ENCODE results near the gene ALKBH6. TPM values are rescaled to one million over a fixed set of nuclear protein-coding genes. Genes with fewer than 3 reads are reported as not detected.

Gene ALKBH6
- total RNA-seq, 2 donors from 2014 or later = 42.0 to 49.0 TPM

- Histone ChIP-seq H3K36me3 (no peaks in the 10 kb centered on the region), H3K4me1 (replicated peaks) (no peaks in the 10 kb centered on the region), H3K27me3 (replicated peaks; ENCODE audit: insufficient read depth) (no peaks in the 10 kb centered on the region), H3K27ac (no peak overlapping the region), H3K4me3 (no peak overlapping the region), H3K9me3 (no peaks in the 10 kb centered on the region)
- no peak for DNase-seq (ENCODE audit: low spot score)
- TF ChIP-seq POLR2AphosphoS5 (IDR thresholded peaks at IDR 0.05) = no peak
- intact Hi-C loops (cut with DNase I) = no loop called here
- 86% methylated on average over 8 of the region's 8 CpGs for WGBS
Measured at GRCh38 chr19:36030264-36031148, 16.5 kb upstream of the ALKBH6 start.

GRCh38 chr19:36028313-36029041, 14.5 kb upstream of the ALKBH6 start:
- Histone ChIP-seq H3K4me1 (replicated peaks) (no peaks in the 10 kb centered on the region), H3K27me3 (replicated peaks; ENCODE audit: insufficient read depth) (no peaks in the 10 kb centered on the region), H3K9me3 (no peaks in the 10 kb centered on the region), H3K27ac (no peak overlapping the region), H3K36me3 (no peaks in the 10 kb centered on the region), H3K4me3 (no peak overlapping the region)
- 72% methylated on average over 10 of the region's 10 CpGs for WGBS
- DNase-seq (ENCODE audit: low spot score) = no peak
- TF ChIP-seq POLR2A (IDR thresholded peaks at IDR 0.05) (no peak), CTCF (IDR thresholded peaks at IDR 0.05) (no peak), POLR2AphosphoS5 (IDR thresholded peaks at IDR 0.05) (no peak)
- intact Hi-C loops (cut with DNase I) = loop anchor here (2.0 kb wide), 1 partner anchor 24 kb away; no protein-coding TSS in a partner anchor

GRCh38 chr19:36027696-36028095, 13.7 kb upstream of the ALKBH6 start:
- WGBS = 95% methylated on average over 6 of the region's 6 CpGs
- Histone ChIP-seq H3K4me1 (replicated peaks) (no peaks in the 10 kb centered on the region), H3K36me3 (no peaks in the 10 kb centered on the region), H3K4me3 (no peak overlapping the region), H3K27ac (no peak overlapping the region), H3K9me3 (no peaks in the 10 kb centered on the region), H3K27me3 (replicated peaks; ENCODE audit: insufficient read depth) (no peaks in the 10 kb centered on the region)
- no peak for DNase-seq (ENCODE audit: low spot score)
- intact Hi-C loops (cut with DNase I) = loop anchor here (2.0 kb wide), 1 partner anchor 25 kb away; no protein-coding TSS in a partner anchor
- TF ChIP-seq CTCF (IDR thresholded peaks at IDR 0.05) = no peak
- TF ChIP-seq POLR2A (IDR thresholded peaks at IDR 0.05) = no peak
- TF ChIP-seq POLR2AphosphoS5 (IDR thresholded peaks at IDR 0.05) = no peak

- H3K27ac ChIP-seq = no peak overlapping the region
- no peak for DNase-seq (ENCODE audit: low spot score)
- intact Hi-C loops (cut with DNase I) = no loop called here
- no peaks in the 10 kb centered on the region for H3K36me3 ChIP-seq
- no peaks in the 10 kb centered on the region for H3K27me3 ChIP-seq (replicated peaks; ENCODE audit: insufficient read depth)
- H3K9me3 ChIP-seq = no peaks in the 10 kb centered on the region
- no peak overlapping the region for H3K4me3 ChIP-seq
- H3K4me1 ChIP-seq (replicated peaks) = no peaks in the 10 kb centered on the region
- TF ChIP-seq CTCF (IDR thresholded peaks at IDR 0.05) (no peak), POLR2AphosphoS5 (IDR thresholded peaks at IDR 0.05) (no peak), POLR2A (IDR thresholded peaks at IDR 0.05) (no peak)
- 93% methylated on average over 49 of the region's 49 CpGs for WGBS
Measured at GRCh38 chr19:36026091-36026876, 12.3 kb upstream of the ALKBH6 start.

GRCh38 chr19:36025541-36025940, 11.5 kb upstream of the ALKBH6 start:
- no peak for TF ChIP-seq POLR2AphosphoS5 (IDR thresholded peaks at IDR 0.05)
- no peak for TF ChIP-seq POLR2A (IDR thresholded peaks at IDR 0.05)
- TF ChIP-seq CTCF (IDR thresholded peaks at IDR 0.05) = no peak
- no peaks in the 10 kb centered on the region for H3K36me3 ChIP-seq

More at GRCh38 chr19:36025541-36025940, 11.5 kb upstream of the ALKBH6 start:
- WGBS = 56% methylated on average over 1 of the region's 1 CpG
- no peaks in the 10 kb centered on the region for H3K27me3 ChIP-seq (replicated peaks; ENCODE audit: insufficient read depth)
- no peaks in the 10 kb centered on the region for H3K4me1 ChIP-seq (replicated peaks)
- no peaks in the 10 kb centered on the region for H3K9me3 ChIP-seq
- no peak overlapping the region for H3K4me3 ChIP-seq
- intact Hi-C loops (cut with DNase I) = no loop called here
- H3K27ac ChIP-seq = no peak overlapping the region
- DNase-seq (ENCODE audit: low spot score) = no peak

All from prostate gland (tissue), 2 donors.